Mesothelial cell of epicardium (in vitro differentiated cells): ENCODE data around the gene PDK4. TPM values are rescaled to one million over a fixed set of nuclear protein-coding genes. Genes with fewer than 3 reads are reported as not detected.

Experiments
- DNase-seq, 2 experiments: peaks; one replicate each; pipeline ENCODE4 v3.0.0; 2021; ENCODE audit warnings: low spot score in 2 of 2; ENCODE audit not compliant: unreplicated experiment in 2 of 2
- H3K27ac Mint-ChIP-seq: 2 replicates; pipeline ENCODE4 v1.8.0; 2021; ENCODE audit warnings: mixed read lengths
- H3K27me3 Mint-ChIP-seq: 2 replicates; pipeline ENCODE4 v1.8.0; 2021; ENCODE audit warnings: low read depth, mixed read lengths
- H3K36me3 Mint-ChIP-seq: 2 replicates; pipeline ENCODE4 v1.8.0; 2021; ENCODE audit warnings: mixed read lengths
- H3K4me1 Mint-ChIP-seq: 2 replicates; pipeline ENCODE4 v1.8.0; 2021; ENCODE audit warnings: mixed read lengths
- H3K4me3 Mint-ChIP-seq: 2 replicates; pipeline ENCODE4 v1.8.0; 2021; ENCODE audit warnings: mild to moderate bottlenecking, moderate library complexity, mixed read lengths
- H3K9me3 Mint-ChIP-seq: 2 replicates; pipeline ENCODE4 v1.8.0; 2021; ENCODE audit warnings: mixed read lengths
- CTCF ChIP-seq: fragments of 200-600 bp; sonication (generic); IDR thresholded peaks from one replicate; pipeline ENCODE4 v1.5.0; 2021; ENCODE audit warnings: antibody characterized with exemption; ENCODE audit not compliant: unreplicated experiment
- total RNA-seq: library from RNA; stranded (reverse); gene quantifications from 3 replicates; pipeline ENCODE4 v1.2.1, GENCODE V29; 2021

Gene PDK4
- total RNA-seq, 1 donor from 2014 or later: 0.98 TPM

- H3K27ac Mint-ChIP-seq: no peak overlapping the region
- H3K9me3 Mint-ChIP-seq: no peaks in the 10 kb centered on the region
- DNase-seq: no peak
- no peak for TF ChIP-seq CTCF
- H3K4me3 Mint-ChIP-seq: no peak overlapping the region
- no peaks in the 10 kb centered on the region for H3K36me3 Mint-ChIP-seq
- H3K4me1 Mint-ChIP-seq: no peaks in the 10 kb centered on the region
- H3K27me3 Mint-ChIP-seq: no peaks in the 10 kb centered on the region
These were observed 34.6 kb upstream of the PDK4 start for GRCh38 chr7:95630702-95631458.

GRCh38 chr7:95628831-95629439 lies 32.6 kb upstream of the PDK4 start:
- H3K27me3 Mint-ChIP-seq: peaks cover 6% of the 10 kb centered on the region
- no peak overlapping the region for H3K4me3 Mint-ChIP-seq
- no peaks in the 10 kb centered on the region for H3K4me1 Mint-ChIP-seq
- H3K36me3 Mint-ChIP-seq: no peaks in the 10 kb centered on the region
- no peak for DNase-seq
- TF ChIP-seq CTCF: no peak
- H3K27ac Mint-ChIP-seq: no peak overlapping the region
- no peaks in the 10 kb centered on the region for H3K9me3 Mint-ChIP-seq

GRCh38 chr7:95623788-95624187 lies 27.5 kb upstream of the PDK4 start:
- Mint-ChIP-seq H3K9me3 (no peaks in the 10 kb centered on the region), H3K27me3 (peaks cover 30% of the 10 kb centered on the region), H3K27ac (no peak overlapping the region), H3K36me3 (no peaks in the 10 kb centered on the region), H3K4me3 (no peak overlapping the region), H3K4me1 (no peaks in the 10 kb centered on the region)
- no peak for TF ChIP-seq CTCF
- no peak for DNase-seq

GRCh38 chr7:95622859-95623258 lies 26.5 kb upstream of the PDK4 start:
- Mint-ChIP-seq H3K36me3 (no peaks in the 10 kb centered on the region), H3K27ac (no peak overlapping the region), H3K4me3 (no peak overlapping the region), H3K4me1 (no peaks in the 10 kb centered on the region), H3K27me3 (peaks cover 37% of the 10 kb centered on the region), H3K9me3 (peaks cover 7% of the 10 kb centered on the region)
- no peak for TF ChIP-seq CTCF
- no peak for DNase-seq

- no peak for DNase-seq
These were observed 25.8 kb upstream of the PDK4 start for GRCh38 chr7:95622001-95622549.

More at GRCh38 chr7:95622001-95622549, 25.8 kb upstream of the PDK4 start:
- H3K27me3 Mint-ChIP-seq: peaks cover 38% of the 10 kb centered on the region
- no peaks in the 10 kb centered on the region for H3K36me3 Mint-ChIP-seq
- H3K4me1 Mint-ChIP-seq: no peaks in the 10 kb centered on the region
- no peak for TF ChIP-seq CTCF
- no peak overlapping the region for H3K27ac Mint-ChIP-seq
- no peak overlapping the region for H3K4me3 Mint-ChIP-seq
- peaks cover 10% of the 10 kb centered on the region for H3K9me3 Mint-ChIP-seq
